Upper lobe of left lung (tissue), 4 donors: Measurements from ENCODE around the gene USH1C.

Source experiments
- CTCF ChIP-seq, 6 experiments: fragments of 450-650 bp in 4 of 6; fragments of 200-600 bp in 2 of 6; sonication (generic) in 2 of 6; IDR thresholded peaks; one replicate each; pipeline ENCODE4 v1.5.1; 2016 to 2019; ENCODE audit warnings: antibody characterized with exemption in 6 of 6
- EP300 ChIP-seq, 4 donors: sonication (generic); formaldehyde crosslinking; IDR thresholded peaks; one replicate each; pipeline ENCODE4 v1.5.1; 2017; ENCODE audit warnings: antibody characterized with exemption in 4 of 4, control low read depth in 2 of 4
- POLR2A ChIP-seq, 4 donors: fragments of 450-650 bp; IDR thresholded peaks; one replicate each; pipeline ENCODE4 v1.5.1; 2016 to 2017; ENCODE audit warnings: antibody characterized with exemption in 4 of 4, mild to moderate bottlenecking in 2 of 4

- no peak for TF ChIP-seq CTCF (IDR thresholded peaks at IDR 0.05)
- TF ChIP-seq EP300 (IDR thresholded peaks at IDR 0.05), result no peak
- TF ChIP-seq POLR2A (IDR thresholded peaks at IDR 0.05), result no peak
Measured at GRCh38 chr11:17552392-17553248, 8.4 kb upstream of the USH1C start.
